ENCODE data around the gene OR3A2.
"Not testable (repeated sequence)": the region's sequence is repeated elsewhere in the genome, so short reads cannot be mapped to it uniquely, and the experiment has no call there.

OR3A2 gene

DNA sequence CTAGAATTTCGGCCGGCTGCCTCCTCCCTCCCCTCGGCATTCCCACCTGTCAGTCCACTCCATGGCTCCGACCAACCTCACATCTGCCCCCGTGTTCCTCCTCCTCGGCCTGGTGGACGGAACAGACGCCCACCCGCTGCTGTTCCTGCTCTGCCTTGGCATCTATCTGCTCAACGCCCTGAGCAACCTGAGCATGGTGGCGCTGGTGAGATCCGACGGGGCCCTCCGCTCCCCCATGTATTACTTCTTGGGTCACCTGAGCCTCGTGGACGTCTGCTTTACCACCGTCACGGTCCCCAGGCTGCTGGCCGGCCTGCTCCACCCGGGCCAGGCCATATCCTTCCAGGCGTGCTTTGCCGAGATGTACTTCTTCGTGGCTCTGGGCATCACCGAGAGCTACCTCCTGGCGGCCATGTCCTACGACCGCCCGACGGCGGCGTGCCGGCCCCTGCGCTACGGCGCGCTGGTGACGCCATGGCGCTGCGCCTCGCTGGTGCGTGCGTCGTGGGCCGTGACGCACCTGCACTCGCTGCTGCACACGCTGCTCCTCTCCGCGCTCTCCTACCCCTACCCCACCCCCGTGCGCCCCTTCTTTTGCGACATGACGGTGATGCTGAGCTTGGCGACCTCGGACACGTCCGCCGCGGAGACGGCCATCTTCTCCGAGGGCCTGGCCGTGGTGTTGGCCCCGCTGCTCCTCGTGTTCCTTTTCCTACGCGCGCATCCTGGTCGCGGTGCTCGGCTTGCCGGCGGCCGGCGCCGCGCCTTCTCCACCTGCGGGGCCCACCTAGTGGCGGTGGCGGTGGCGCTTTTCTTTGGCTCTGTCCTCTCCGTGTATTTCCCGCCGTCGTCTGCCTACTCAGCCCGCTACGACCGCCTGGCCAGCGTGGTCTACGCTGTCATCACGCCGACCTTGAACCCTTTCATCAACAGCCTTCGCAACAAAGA, at the start of gene OR3A2:
Gene OR3A2, minus strand, starts transcription at position 440 of the 948 bp plus-strand sequence.
- DNase-seq, result no peak

DNA sequence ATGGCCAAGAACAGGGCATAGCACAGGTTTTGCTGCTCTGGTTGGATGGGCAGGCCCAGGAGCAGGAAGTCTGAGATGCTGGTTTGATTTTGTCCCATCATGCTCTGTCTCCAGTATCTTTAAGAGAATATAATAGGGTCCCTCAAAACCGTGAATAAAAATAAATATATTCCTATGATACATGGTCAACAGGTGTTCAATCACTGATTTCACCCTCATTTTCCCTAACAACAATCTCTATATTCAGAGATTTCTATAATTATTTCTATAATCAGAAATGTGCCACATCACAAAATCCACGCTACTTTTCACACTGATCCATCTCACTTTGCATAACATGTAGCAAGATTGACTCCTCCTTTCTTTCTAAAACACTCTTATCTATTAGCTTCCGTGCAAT, 47.6 kb upstream of the OR3A2 start, which contains the start of gene OR1E2:
Gene OR1E2, minus strand, starts transcription at position 101 of the 400 bp plus-strand sequence. Its CDS starts 0 bp downstream, at position 101.
- no peak for DNase-seq

DNA sequence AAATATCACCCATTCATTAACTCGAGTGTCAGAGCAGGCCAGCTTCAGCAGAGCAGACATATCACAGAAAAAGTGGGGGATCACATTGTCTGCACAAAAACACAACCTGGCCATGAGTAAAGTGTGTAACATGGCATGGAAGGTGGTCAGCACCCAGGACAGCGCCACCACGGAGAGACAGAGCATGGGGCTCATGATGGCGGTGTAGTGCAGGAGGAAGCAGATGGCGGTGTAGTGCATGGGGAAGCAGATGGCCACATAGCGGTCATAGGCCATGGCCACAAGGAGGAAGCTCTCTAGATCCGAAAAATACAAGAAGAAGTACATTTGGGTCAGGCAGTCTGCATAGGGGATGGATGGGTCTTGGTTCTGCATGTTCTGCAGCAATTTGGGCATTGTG, 47.1 kb upstream of the OR3A2 start:
- DNase-seq, result not testable (repeated sequence)

DNA sequence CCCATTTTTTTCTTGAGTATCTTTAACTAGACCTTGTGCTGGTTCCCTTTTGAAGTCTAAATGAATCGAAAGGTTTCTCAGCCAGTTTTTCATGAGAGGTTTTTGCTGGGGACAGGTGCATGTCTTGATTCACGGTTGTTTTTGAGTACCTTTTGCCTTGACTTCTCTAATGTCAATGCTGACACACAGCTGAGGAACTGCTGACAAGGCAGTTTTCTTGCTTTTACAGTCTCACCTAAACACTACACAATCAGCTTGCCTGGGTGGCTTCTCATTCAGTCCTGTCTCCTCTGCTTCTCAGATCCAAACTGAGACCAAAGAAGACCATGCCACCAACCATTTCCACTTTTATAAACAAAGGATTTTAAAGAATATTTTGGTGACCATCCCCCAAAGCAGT, 32.1 kb upstream of the OR3A2 start:
- no peak for DNase-seq

DNA sequence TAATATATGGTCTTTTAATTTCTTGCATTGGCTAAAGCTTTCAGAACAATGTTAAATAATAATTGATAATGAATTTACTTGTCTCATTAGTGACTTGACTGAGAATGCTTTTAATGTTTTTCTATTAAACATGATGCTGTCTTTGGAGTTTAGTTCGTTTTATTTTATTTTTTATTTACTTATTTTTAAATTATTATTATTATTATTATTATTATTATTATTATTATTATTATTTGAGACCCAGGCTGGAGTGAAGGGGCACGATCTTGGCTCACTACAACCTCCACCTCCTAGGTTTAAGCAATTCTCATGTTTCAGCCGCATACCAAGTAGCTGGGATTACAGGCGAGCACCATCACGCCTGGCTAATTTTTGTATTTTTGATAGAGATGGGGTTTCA, 29.5 kb upstream of the OR3A2 start:
- no peak for DNase-seq

DNA sequence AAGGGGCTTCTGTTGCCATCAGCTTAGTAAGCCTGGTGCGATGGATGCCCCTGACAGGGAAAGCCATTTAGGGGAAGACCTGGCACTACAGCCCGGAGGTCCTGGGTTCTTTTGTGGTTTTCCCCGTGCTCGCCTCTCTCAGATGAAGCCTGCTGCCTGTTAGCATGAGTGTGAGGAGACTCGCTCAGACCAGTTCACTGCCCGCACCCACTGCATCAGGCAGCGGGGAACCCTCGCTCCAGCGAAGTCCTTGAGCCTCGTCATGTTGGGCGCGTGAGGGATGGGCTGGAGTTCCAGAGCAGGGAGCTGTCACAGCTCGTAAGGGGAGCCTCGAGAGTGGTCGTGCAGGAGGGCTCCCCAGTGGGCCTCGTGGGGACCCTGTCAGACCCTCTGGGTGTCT, 26.1 kb upstream of the OR3A2 start:
- not testable (repeated sequence) for DNase-seq

DNA sequence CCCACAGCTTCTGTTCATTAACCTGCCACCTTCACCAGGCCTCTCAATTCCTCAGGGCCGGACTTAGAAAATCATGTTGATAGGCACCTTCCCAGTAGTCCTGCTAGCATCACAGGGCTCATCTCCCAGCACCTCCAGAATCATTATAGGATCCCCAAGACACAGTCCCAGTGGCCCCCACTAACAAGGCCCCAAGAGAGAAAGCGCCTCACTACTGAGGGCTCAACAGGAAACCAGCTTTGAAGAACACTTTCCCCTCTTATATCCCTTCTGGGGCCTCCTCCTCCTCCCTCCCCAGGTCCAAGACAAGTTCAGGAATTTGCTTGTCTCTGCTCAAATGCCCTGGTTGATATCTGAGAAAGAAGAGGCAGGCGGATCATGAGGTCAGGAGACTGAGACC, 25.0 kb upstream of the OR3A2 start, which contains the start of gene OR3A3:
Gene OR3A3, plus strand, starts transcription at position 301 of the 400 bp plus-strand sequence.
- no peak for DNase-seq

DNA sequence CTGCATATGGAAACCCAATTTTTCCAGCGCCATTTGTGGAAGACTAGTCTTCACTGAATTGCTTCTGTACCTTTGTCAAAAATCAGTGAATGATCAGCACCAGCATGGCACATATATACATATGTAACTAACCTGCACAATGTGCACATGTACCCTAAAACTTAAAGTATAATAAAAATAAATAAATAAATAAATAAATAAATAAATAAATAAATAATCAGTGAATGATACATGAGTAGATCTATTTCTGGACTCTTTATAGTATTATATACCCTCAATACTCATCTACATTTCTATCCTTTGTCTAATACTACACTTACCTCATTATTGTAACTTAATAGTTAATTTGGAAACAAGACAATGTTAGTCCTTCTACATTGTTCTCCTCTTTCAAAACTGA, 17.7 kb upstream of the OR3A2 start:
- not testable (repeated sequence) for DNase-seq

DNA sequence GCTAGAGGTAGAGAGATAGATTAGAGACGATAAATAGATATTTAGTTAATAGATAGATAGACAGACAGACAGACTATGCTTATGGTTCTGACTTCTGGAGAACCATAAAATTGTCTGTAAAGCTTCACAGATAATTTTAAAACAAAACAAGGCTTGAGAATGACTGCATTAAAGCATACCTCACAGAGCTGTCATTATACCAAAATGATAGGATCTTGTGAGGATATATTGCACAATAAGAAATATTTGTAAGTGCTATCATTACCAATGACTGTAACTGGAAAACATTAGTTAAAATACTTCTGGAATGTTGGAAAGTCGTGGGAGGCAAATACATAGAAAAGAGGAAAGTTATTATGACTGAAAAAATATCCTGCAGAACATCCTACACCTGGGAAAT, 15.7 kb upstream of the OR3A2 start:
- no peak for DNase-seq

DNA sequence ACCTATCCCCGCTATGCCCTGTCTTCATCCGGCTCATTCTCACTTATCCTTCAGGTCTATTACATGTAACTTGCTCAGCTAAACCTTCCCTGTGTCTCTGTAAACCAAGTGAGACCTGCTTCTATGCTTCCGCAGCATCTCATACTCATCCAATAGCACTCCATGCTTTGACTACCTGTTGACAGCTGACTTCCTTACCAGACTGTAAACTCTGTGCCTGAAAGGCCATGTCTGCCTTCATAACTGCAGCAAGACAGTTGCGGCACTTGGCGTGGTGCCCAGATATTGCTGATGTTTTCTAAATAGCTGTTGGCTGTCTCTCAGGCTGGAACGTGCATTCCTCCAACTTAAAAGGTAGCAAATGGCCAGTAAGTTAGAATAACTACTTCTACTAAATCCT, 13.9 kb upstream of the OR3A2 start:
- no peak for DNase-seq

DNA sequence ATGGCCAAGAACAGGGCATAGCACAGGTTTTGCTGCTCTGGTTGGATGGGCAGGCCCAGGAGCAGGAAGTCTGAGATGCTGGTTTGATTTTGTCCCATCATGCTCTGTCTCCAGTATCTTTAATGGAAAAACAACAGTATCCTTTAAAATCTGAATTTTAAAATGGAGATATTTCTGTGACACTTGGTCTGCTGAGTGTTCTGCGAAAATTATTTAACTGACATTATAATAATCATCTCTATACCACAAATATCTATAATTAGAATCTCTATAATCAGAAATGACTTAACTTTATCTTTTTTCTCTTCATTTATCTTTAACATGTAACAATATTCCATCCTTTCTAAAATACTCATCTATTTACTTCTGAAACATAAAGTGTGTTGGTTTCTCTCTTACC, 12.2 kb upstream of the OR3A2 start, which contains the start of gene OR1E1:
Gene OR1E1, minus strand, starts transcription at position 101 of the 400 bp plus-strand sequence. Its CDS starts 0 bp downstream, at position 101.
- DNase-seq, result no peak

DNA sequence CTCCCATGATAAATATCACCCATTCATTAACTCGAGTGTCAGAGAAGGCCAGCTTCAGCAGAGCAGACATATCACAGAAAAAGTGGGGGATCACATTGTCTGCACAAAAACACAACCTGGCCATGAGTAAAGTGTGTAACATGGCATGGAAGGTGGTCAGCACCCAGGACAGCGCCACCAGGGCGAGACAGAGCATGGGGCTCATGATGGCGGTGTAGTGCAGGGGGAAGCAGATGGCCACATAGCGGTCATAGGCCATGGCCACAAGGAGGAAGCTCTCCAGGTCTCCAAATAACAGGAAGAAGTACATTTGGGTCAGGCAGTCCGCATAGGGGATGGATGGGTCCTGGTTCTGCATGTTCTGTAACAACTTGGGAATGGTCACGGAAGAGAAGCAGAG, 11.7 kb upstream of the OR3A2 start:
- not testable (repeated sequence) for DNase-seq

DNA sequence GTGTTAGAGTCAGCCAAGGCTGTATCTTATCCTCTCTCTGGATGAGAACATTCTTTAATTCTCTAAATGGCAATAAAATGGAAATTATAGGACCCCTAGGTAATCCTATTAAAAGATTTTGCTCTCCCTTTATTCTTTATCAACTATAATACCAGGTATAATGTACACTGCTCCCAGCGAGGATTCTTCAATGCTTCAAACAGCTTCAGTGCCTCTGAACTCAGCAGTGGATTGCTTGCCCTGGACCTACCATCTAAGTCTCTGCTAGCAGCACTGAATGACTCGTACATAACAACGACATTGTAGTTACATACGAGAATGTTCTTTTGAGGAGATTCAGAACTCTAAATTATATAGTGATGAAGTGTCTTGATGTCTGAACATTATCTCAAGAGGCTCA, 3.7 kb upstream of the OR3A2 start:
- DNase-seq, result no peak

DNA sequence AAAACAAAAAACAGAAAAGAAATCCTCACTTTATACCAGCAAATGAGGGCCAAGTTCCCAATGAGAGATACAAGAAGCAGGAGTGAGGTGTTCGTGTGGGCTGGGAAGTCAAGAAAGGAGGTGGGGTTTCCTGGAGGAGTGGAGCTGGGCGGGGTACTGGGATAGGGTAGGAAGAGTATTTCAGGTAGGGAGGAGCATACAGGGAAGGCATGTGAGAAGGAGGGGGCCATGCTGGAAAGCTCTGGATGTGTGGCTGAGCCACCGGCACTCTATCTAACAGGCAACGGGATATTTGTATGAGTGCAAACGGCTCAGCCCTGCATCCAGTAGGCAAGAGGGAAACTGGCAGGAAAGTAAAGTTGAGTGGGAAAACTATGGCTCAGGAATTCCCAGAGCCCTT, 4.2 kb downstream of the OR3A2 start:
- no peak for DNase-seq

DNA sequence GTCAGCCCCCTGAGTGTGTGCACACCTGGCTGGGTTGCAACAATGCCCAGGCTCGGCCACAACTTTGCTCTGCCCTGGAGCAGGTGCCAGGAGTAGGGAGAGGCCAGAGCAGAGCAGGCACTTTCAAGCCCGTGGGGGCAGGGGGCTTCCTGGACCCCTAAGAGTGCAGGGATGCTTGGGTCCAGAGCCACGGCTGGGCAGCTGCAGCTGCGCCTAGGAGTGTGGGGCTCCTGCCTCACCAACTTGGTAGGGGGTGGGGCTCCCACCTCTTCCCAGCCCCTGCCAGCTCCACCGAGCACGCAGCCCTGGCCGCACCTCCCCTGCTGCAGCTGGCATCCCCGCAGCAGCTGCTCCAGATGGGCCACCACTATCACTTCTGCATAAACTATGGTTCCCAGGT, 7.8 kb downstream of the OR3A2 start:
- DNase-seq, result no peak

DNA sequence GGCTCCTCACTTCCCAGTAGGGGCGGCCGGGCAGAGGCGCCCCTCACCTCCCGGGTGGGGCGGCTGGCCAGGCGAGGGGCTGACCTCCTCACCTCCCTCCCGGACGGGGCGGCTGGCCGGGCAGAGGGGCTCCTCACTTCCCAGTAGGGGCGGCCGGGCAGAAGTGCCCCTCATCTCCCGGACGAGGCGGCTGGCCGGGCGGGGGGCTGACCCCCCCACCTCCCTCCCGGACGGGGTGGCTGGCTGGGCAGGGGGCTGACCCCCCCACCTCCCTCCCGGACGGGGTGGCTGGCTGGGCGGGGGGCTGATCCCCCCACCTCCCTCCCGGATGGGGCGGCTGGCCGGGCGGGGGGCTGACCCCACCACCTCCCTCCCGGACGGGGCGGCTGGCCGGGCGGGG, 14.9 kb downstream of the OR3A2 start:
- not testable (repeated sequence) for DNase-seq

DNA sequence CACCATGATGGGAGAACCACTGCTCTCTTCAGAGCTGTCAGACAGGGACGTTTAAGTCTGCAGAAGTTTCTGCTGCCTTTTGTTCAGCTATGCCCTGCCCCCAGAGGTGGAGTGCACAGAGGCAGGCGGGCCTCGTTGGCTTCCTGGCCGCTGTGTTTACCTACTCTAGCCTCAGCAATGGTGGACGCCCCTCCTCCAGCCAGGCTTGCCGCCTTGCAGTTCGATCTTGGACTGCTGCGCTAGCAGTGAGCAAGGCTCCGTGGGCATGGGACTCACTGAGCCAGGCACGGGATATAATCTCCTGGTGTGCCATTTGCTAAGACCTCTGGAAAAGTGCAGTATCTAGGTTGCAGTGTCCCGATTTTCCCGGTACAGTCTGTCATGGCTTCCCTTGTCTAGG, 43.3 kb downstream of the OR3A2 start:
- not testable (repeated sequence) for DNase-seq

DNA sequence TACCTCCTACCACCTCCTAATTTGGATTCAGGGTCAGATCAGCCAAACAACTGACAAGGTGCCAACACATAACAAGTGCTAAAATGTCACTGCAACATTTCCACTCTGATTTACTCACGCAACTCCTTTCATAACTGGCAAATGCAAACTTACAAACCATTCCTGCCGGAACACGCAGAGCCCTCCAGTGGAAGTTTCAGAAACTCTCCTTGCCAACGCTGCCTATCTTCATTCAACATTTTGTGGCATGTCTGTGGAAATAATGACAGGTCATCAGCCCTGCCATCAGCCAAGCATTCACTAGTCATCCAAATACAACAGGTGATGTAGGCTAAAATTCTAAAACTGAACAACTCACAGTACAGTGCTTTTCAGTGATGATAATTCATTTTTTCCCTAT, 50.2 kb downstream of the OR3A2 start:
- peak in 1 of 2 experiments; percentile 43 for DNase-seq

DNA sequence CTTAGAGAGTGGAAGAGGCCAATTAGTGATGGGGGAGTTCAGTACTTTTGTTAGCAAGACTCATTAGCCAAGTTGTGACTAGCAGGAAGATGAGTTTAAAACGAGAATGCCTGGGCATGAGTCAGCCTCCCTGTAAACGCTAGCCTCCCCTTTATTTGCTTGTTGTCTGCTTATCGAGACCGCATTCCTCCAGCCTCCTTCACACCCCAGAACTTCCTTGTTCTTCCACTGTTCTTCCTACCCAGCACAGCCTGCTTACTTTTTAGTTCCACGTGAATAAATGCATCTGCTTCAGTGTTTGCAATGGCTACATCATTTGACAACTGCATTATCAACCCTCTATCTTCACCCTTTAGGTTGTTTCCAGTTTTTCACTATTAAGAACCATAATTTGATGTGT, 67.8 kb downstream of the OR3A2 start:
- DNase-seq, result no peak

DNA sequence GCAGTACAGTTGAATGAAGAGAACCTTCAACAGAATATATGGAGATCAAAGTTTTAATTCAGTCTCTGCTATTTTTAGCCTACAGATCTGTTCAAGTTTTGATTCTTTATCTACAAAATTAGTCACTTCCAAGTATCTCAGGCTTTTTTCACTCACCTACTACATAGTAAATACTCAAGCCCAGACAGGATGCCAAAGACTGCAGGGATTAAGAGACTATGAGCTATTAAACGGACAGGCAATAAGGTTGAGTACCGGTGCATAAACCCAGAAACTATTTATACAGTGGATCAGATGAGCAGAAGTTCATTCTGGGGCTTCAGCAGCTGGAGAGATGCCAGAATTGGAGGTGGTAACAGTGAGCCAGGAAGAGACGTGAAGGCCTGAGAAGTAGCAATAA, 69.3 kb downstream of the OR3A2 start:
- DNase-seq, result no peak

DNA sequence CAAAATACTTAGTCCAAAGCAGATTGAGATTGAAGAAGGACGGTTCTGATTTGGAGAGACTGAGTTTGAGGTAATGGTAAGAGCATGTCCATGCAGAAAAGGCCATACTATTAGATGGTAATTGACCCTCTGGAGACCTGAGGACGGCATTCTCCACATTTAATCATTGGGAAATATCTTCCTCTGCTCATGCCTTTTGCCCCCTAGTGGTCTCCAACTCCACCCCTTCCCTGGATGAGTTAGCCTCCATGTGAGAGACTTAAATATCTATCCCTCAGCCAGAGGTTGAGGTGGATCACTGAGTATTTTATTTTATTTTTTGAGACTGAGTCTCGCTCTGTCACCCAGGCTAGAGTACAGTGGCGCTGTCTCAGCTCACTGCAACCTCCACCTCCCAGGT, 77.5 kb downstream of the OR3A2 start:
- DNase-seq, result peak in 1 of 2 experiments; percentile 1

DNA sequence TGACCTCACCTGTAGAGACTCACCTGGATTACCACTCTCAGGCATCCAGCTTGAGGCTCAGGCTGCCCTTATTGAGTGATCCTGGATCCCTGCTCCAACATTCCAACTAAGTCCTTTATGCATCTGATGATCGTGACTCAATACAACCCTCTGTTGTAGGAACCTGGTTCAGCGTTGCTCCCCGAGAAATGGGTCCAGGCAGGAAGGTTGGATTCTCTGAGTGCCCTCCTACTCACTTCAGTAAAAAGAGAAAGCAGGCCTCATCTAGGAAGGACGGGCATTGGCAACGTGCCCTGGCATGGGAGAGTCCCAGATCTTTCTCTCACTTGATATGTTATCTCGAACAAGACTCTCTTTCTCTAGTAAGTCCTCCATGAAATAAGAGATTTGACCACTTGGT, 87.8 kb downstream of the OR3A2 start, which contains the start of gene OR3A1:
Gene OR3A1, minus strand, starts transcription at position 101 of the 400 bp plus-strand sequence. CDS start 5,778 bp downstream, outside the sequence.
- DNase-seq, result no peak

DNA sequence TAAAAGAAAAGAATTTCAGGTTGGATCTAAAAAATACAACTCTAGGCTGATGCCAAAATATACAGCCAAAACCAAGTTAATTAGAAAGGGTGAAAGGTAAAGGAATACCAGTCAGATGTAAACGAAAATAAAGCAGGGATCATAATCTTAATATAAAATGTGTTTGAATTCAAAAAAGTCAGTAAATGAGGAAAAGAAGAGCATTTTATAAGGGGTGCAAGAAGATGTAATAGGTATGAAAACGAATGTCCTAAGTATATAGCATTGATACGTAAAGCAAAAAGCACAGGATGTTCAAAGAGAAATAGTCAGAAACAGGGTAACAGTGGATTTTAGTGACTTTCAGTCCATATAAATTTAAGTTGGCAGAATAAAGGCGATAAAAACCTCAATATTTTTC, 90.5 kb downstream of the OR3A2 start:
- no peak for DNase-seq

DNA sequence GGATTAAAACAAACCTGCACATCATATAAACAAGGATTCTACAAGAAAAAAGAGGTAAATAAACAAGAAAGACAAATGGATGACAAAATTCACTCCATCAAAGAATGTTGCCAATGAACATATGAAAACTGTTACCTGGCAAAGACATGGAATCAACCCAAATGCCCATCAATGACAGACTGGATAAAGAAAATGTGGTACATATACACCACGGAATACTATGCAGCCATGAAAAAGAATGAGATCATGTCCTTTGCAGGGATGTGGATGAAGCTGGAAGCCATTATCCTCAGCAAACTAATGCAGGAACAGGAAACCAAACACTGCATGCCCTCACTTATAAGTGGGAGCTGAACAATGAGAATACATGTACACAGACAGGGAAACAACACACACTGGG, 92.6 kb downstream of the OR3A2 start:
- DNase-seq, result not testable (repeated sequence)
